Neural cell (in vitro differentiated cells): ENCODE results near the gene THAP7.

Source experiments
- CTCF ChIP-seq: fragments of 450-650 bp; IDR thresholded peaks from 2 replicates; pipeline ENCODE4 v1.5.1; 2014; ENCODE audit warnings: antibody characterized with exemption, mild to moderate bottlenecking, moderate library complexity; ENCODE audit not compliant: poor library complexity, severe bottlenecking
- EZH2 ChIP-seq: fragments of 200-600, 300-800 bp; shearing (Covaris generic), sonication (generic); IDR thresholded peaks from 2 replicates; pipeline ENCODE4 v1.6.1; 2014; ENCODE audit warnings: antibody characterized with exemption, low read length, borderline replicate concordance, mild to moderate bottlenecking; ENCODE audit not compliant: insufficient read depth, poor library complexity, severe bottlenecking
- TF ChIP-seq, protein P1 (sequence below): IDR thresholded peaks from 2 replicates; pipeline ENCODE4 v1.6.1; 2012; ENCODE audit warnings: borderline replicate concordance

- TF ChIP-seq, protein P1, sequence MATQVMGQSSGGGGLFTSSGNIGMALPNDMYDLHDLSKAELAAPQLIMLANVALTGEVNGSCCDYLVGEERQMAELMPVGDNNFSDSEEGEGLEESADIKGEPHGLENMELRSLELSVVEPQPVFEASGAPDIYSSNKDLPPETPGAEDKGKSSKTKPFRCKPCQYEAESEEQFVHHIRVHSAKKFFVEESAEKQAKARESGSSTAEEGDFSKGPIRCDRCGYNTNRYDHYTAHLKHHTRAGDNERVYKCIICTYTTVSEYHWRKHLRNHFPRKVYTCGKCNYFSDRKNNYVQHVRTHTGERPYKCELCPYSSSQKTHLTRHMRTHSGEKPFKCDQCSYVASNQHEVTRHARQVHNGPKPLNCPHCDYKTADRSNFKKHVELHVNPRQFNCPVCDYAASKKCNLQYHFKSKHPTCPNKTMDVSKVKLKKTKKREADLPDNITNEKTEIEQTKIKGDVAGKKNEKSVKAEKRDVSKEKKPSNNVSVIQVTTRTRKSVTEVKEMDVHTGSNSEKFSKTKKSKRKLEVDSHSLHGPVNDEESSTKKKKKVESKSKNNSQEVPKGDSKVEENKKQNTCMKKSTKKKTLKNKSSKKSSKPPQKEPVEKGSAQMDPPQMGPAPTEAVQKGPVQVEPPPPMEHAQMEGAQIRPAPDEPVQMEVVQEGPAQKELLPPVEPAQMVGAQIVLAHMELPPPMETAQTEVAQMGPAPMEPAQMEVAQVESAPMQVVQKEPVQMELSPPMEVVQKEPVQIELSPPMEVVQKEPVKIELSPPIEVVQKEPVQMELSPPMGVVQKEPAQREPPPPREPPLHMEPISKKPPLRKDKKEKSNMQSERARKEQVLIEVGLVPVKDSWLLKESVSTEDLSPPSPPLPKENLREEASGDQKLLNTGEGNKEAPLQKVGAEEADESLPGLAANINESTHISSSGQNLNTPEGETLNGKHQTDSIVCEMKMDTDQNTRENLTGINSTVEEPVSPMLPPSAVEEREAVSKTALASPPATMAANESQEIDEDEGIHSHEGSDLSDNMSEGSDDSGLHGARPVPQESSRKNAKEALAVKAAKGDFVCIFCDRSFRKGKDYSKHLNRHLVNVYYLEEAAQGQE = no peak
- TF ChIP-seq CTCF (no peak), EZH2 (no peak)
Observed at GRCh38 chr22:20966883-20967696, 34.8 kb downstream of the THAP7 start, which contains the start of gene AIFM3.
